VCaP (cell line): ENCODE results near the gene ZBTB8A.

Experiments
- H3K27ac ChIP-seq: fragments of 450-650 bp; 2 replicates; pipeline ENCODE4 v1.5.1; 2017
- TF ChIP-seq, protein P1 (sequence below): fragments of 450-650 bp; conservative IDR thresholded peaks from 2 replicates; pipeline ENCODE4 v1.5.1; 2017; ENCODE audit warnings: mild to moderate bottlenecking, moderate library complexity

The ZBTB8A gene

DNA sequence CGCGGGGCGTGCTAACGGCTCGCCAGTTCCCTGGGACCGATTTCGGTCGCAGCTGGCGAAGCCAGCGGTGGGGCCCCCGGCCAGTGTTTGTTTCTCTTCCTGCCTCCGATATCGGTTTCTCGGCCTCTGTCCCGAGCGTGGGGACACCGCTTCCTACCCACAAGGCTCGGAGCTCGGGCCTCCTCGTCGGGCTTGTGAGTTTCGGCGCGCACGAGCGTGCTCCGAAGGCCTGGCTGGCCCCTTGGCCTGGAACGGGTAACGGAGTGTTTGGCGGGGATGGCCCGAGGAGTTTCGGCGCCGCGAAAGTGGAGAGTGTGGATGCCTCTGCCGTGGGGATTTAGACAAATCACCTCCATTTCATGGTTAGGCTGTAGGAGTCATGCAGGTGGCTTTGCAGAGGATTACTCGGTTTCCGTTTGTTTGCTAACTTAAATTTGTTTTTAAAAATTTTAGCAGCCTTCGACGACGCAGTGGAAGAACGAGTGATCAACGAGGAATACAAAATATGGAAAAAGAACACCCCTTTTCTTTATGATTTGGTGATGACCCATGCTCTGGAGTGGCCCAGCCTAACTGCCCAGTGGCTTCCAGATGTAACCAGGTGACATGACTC, 112.3 kb downstream of the ZBTB8A start:
- TF ChIP-seq, protein P1, sequence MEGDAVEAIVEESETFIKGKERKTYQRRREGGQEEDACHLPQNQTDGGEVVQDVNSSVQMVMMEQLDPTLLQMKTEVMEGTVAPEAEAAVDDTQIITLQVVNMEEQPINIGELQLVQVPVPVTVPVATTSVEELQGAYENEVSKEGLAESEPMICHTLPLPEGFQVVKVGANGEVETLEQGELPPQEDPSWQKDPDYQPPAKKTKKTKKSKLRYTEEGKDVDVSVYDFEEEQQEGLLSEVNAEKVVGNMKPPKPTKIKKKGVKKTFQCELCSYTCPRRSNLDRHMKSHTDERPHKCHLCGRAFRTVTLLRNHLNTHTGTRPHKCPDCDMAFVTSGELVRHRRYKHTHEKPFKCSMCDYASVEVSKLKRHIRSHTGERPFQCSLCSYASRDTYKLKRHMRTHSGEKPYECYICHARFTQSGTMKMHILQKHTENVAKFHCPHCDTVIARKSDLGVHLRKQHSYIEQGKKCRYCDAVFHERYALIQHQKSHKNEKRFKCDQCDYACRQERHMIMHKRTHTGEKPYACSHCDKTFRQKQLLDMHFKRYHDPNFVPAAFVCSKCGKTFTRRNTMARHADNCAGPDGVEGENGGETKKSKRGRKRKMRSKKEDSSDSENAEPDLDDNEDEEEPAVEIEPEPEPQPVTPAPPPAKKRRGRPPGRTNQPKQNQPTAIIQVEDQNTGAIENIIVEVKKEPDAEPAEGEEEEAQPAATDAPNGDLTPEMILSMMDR: no peak

DNA sequence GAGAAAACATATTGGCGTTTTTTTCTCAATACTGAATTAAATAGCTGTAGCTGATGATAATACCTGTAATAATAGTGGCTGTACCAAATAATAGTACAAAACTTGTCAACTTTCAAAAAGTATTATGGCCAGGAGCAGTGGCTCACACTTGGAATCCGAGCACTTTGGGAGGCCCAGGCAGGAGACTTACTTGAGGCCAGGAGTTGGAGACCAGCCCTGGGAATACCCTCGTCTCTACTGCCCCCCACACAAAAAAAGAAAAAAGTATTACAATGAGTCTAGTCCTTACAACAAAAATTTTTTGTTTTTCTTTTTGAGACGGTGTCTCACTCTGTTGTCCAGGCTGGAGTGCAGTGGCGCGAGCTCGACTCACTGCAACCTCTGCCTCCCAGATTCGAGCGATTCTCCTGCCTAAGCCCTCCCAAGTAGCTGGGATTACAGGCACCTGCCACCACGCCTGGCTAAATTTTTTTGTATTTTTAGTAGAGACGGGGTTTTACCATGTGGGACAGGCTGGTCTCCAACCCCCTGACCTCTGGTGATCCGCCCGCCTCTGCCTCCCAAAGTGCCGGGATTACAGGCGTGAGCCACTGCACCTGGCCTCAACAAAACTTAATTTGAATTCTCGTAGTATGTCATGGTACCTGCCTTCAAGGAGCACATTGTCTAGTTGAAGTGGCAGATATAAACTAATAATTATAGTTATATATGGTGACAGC, 113.2 kb downstream of the ZBTB8A start:
- peak overlapping the region; percentile 99 for H3K27ac ChIP-seq
- TF ChIP-seq, protein P1: no peak

More for the DNA sequence above, 112.3 kb downstream of the ZBTB8A start:
- peak overlapping the region; percentile 99 for H3K27ac ChIP-seq
